Measurements from ENCODE around the gene LTBP4. TPM values are rescaled to one million over a fixed set of nuclear protein-coding genes. Genes with fewer than 3 reads are reported as not detected.

LTBP4 gene
- total and polyA plus RNA-seq, 2 donors (not counting 1 experiment from before 2014, with no cell fraction given): 81.2 to 105 TPM

DNA sequence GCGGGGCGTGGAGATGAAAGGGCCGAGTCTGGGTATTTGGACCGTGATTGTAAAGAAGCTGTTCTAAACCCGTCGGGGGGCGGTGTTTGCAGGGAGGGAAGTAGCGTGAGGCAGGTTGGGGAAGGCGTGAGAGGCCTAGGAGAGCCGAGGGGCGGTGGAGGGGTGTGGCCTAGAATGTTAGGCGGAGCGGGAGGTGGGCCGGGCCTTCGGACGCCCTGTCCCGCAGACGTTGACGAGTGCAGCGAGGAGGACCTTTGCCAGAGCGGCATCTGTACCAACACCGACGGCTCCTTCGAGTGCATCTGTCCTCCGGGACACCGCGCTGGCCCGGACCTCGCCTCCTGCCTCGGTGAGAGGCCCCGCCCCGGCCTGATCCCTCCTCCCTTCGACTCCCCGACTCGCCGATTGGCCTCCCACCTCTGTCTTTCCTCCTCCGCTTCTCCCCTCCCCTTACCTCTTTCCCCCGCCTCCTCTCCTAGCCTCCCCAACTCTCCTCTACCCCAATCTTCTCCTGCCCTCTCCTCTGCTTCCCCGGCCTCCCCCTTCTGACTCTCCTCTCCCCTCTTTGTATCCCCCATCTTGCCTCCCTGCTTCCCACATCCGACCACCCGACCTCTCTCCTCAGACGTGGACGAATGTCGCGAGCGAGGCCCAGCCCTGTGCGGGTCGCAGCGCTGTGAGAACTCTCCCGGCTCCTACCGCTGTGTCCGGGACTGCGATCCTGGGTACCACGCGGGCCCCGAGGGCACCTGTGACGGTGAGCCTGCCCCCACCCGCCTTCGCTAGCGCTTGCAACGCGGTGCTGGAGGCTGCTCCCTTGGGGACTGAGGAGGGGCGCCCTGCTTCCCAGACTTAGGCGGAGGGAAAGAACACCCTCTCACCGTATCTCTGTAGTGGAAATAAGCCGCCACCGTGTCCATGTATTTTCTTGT lies 12.8 kb downstream of the LTBP4 start:
- Histone ChIP-seq H3K27ac (ENCODE audit: low read length in 2 of 2) (peak overlapping the region; percentile 69 to 83), H3K4me1 (ENCODE audit: control insufficient read depth in 2 of 2, insufficient read depth in 2 of 2, low read length in 2 of 2) (peaks cover 25 to 41% of the 10 kb centered on the region in 2 donors), H3K9me3 (ENCODE audit: control extremely low read depth in 1 of 3, control insufficient read depth in 2 of 3, insufficient read depth in 1 of 3, low read length in 2 of 3) (peaks cover 0 to 13% (median 0%) of the 10 kb centered on the region in 3 donors), H2AFZ (ENCODE audit: insufficient read depth, low read depth, low read length, poor library complexity, severe bottlenecking) (peak overlapping the region; percentile 95), H3K36me3 (replicated peaks in 1 of 2; ENCODE audit: control extremely low read depth in 1 of 2, control insufficient read depth in 1 of 2, extremely low read depth in 1 of 2, insufficient read depth in 2 of 2, low read length in 1 of 2) (no peaks in the 10 kb centered on the region), H3K9ac (ENCODE audit: low read length) (peak overlapping the region; percentile 80), H4K20me1 (ENCODE audit: control insufficient read depth, insufficient read depth, low read length, poor library complexity, severe bottlenecking) (no peaks in the 10 kb centered on the region), H3K4me3 (ENCODE audit: control extremely low read depth in 1 of 5, extremely low read depth in 1 of 5, insufficient read depth in 1 of 5, low read depth in 2 of 5, low read length in 4 of 5) (peak overlapping the region; percentile 16 to 94 (median 76)), H3K4me2 (replicated peaks; ENCODE audit: low read depth, low read length, poor library complexity, severe bottlenecking) (peak overlapping the region; percentile 97), H3K27me3 (replicated peaks in 1 of 4; ENCODE audit: control extremely low read depth in 1 of 4, control insufficient read depth in 3 of 4, insufficient read depth in 4 of 4, low read length in 3 of 4) (no peaks in the 10 kb centered on the region), H3K79me2 (ENCODE audit: control insufficient read depth, insufficient read depth, low read length) (no peaks in the 10 kb centered on the region)
- POLR2A ChIA-PET: interaction anchor here (0.9 to 1.4 kb wide), 5 partner anchors 9 to 65 kb away, joined by 3 to 9 read pairs (median 5); no protein-coding TSS in a partner anchor
- peak; percentile 94 for DNase-seq
- CTCF ChIA-PET: interaction anchor here (1.0 to 4.5 kb wide), 6 partner anchors 8 to 44 kb away, joined by 3 to 37 read pairs (median 9); partner anchors contain the start of gene LTBP4
- WGBS (ENCODE audit: insufficient coverage): under 1% methylated on average over 65 of the region's 67 CpGs
- TF ChIP-seq EZH2 (IDR thresholded peaks at IDR 0.05; ENCODE audit: borderline replicate concordance, insufficient read depth, low read depth, low read length, poor library complexity, severe bottlenecking): no peak
- TF ChIP-seq, protein P1, sequence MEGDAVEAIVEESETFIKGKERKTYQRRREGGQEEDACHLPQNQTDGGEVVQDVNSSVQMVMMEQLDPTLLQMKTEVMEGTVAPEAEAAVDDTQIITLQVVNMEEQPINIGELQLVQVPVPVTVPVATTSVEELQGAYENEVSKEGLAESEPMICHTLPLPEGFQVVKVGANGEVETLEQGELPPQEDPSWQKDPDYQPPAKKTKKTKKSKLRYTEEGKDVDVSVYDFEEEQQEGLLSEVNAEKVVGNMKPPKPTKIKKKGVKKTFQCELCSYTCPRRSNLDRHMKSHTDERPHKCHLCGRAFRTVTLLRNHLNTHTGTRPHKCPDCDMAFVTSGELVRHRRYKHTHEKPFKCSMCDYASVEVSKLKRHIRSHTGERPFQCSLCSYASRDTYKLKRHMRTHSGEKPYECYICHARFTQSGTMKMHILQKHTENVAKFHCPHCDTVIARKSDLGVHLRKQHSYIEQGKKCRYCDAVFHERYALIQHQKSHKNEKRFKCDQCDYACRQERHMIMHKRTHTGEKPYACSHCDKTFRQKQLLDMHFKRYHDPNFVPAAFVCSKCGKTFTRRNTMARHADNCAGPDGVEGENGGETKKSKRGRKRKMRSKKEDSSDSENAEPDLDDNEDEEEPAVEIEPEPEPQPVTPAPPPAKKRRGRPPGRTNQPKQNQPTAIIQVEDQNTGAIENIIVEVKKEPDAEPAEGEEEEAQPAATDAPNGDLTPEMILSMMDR (IDR thresholded peaks at IDR 0.05): no peak
- Mint-ChIP-seq H3K4me1 (peaks cover 40% of the 10 kb centered on the region), H3K9me3 (ENCODE audit: insufficient read depth) (no peaks in the 10 kb centered on the region), H3K27me3 (no peaks in the 10 kb centered on the region), H3K27ac (peak overlapping the region; percentile 91), H3K4me3 (peak overlapping the region; percentile 93)
- ATAC-seq (ENCODE audit: low read depth): peak; percentile 65
- intact Hi-C loops (cut with micrococcal nuclease): loop anchor here (1.0 to 10.0 kb wide), 5 partner anchors 9 to 183 kb away; partner anchors contain the start of genes BLVRB, COQ8B, EGLN2 and ITPKC
